ENCODE data around the gene TYSND1.
"Not testable (repeated sequence)": the region's sequence is repeated elsewhere in the genome, so short reads cannot be mapped to it uniquely, and the experiment has no call there.

The TYSND1 gene

DNA sequence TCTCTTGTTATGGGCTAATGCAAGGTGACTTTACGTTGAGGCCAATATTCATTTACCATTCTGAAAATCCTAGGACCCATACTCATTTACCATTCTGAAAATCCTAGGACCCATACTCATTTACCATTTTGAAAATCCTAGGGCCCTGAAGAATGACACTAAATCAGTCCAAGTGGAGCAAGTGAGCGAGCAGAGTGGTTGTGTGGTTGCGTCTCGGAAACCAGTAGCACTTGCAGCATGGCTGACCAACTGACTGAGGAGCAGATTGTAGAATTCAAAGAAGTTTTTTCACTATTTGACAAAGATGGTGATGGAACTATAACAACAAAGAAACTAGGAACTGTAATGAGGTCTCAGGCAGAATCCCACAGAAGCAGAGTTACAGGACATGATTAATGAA is 16.9 kb upstream of the TYSND1 start:
- DNase-seq = no peak

GRCh38 chr10:70162892-70163201 is 16.3 kb upstream of the TYSND1 start:
- DNase-seq = peak; percentile 69

GRCh38 chr10:70162151-70162891 is 15.8 kb upstream of the TYSND1 start:
- peak; percentile 57 for DNase-seq

DNA sequence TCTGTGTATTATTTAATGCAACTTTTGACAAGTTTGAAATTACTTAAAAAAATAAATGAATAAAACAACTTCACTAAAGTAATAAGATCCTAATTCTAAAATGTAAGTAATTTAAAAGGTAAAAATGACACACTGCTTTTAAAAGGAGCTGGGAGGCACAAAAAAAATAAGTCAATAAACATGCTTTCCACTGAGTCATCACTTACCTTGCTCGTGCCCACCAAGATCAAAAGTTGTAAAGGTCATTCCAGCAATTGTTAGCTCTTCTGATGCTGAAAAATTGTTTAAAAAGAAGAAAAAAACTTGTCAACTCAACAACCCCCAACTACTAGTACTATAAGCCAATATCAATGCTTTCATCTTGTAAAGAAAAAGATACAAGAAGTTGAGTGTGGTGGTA is 14.3 kb upstream of the TYSND1 start:
- DNase-seq = no peak

DNA sequence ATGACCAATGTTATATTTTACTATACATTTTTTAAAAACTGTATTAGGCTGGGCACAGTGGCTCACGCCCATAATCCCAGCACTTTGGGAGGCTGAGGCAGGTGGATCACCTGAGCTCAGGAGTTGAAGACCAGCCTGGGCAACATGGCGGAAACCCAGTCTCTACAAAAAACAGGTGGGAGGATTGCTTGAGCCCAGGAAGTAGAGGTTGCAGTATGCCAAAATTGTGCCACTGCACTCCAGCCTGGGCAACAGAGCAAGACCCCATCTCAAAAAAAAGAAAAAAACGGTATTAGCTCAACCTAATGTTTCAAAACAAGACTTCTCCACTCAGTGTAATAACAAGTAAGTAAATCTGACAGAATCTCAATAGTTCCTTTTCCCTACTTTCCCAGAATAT is 12.9 kb upstream of the TYSND1 start:
- DNase-seq = not testable (repeated sequence)

- no peak for DNase-seq
Measured at GRCh38 chr10:70158113-70158512, 11.6 kb upstream of the TYSND1 start.

- DNase-seq = no peak
Measured at GRCh38 chr10:70155255-70155838, 8.8 kb upstream of the TYSND1 start.

GRCh38 chr10:70148516-70148915 is 2.0 kb upstream of the TYSND1 start:
- no peak for DNase-seq

DNA sequence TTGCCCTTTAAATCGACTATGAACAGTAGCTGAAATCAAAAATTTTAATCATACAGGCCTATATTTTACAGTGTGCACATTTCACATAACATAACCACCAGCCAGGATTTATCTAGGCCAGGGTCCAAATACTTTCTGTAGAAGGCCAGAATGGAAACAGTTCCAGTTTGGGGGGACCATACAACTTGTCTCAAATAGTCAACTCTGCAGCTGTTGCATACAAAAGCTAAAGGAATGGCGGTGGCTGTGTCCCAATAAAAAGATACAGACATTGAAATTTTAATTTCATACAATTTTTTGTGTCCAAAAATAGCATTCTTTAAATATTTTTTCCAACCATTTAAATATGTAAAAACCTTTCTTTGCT is 742 bp upstream of the TYSND1 start:
- DNase-seq = no peak

- DNase-seq = peak; percentile 68
Measured at GRCh38 chr10:70145666-70146488, 623 bp downstream of the TYSND1 start.

DNA sequence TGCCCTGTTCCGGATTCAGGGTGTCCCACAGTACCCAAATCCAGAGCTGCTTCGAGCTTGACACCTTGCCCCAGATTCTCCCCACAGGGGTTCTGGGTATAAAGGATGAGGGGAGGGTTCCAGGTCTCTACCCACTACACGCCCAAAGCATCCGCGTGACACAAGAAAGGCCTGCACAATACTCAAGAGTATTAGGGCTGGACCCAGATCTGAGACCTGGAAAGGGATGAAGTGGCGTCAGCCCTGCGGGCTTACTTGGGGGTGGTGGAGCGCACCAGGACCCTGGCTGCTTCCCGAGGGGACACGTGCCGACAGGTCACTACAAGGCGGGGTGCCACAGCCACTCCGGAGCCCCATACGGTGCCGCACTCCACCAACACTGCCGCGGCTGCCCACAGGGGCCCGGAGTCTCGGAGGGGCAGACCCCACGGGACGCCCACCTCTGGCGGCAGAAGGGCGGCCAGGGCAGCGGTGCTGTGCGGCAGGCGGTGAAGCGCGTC is 1.3 kb downstream of the TYSND1 start:
- no peak for DNase-seq

DNA sequence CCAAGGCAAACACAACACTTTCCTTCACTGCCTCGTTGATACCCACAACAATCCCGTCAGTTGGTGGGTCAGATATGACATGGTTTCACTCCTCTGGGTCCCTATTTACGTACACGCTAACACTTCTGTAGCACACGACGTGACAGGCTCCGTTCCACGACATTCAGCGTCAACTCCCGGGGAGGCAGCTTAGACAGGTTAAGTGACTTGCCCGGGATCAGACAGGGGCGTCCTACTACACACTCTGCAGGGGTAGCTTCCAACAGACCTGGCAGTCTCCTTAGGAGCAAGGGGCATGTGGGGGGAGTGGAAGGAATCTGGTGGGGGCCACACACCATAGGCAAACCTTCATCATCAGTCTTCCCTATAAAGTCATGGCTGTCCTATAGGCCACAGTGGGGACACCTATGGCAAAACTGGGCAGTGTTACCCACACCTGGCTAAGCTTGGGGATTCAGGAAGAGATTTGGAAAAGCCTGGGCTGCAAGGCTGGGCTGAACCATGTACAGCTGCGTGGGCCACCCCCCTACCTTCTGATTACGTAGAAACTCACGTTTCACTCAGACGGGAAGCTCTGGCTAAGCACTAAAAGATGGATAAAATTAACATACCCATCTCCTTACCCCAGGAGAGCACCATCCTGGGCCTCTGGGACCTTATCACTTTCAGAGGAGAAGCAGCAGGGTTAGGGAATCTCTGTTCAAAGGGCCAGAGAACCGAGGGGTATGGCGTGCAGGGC is 2.0 kb downstream of the TYSND1 start:
- DNase-seq = no peak

DNA sequence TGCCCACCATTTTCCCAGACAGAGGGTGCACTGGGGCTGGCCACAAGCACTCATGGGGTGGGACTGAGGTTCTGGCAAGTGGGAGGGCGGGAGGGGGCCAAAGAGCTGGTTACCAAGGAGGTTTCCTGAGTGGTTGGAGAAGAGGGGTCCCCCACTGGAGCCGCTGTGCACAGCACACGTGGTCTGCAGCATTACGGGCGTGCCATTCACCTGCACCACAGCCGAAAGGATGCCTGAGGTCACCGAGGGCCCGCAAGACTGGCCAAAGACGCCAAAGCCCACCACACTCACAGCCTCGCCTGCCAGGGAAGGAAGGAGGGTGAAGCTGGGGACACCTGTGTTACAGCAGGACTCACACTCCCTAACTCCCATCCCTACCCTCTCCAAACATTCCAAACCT is 3.9 kb downstream of the TYSND1 start:
- DNase-seq = no peak

DNA sequence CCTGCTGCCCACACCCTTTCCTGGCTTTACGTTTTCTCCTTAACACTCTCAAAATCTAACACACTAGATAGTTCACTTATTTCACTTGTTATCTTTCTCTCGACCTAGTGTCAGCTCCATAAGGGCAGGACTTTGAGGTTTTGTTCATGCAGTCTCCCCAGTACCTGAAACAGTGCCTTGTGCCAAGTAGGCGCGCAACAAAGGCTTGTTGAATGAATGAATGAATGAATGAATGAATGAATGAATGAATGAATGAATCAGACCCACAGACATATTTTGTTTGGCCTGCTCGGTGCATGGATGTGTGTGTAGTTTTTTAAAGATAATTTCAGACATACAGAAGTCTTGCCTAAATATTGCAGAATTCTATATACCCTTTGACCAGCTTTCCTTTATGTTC is 6.2 kb downstream of the TYSND1 start:
- DNase-seq = no peak

DNA sequence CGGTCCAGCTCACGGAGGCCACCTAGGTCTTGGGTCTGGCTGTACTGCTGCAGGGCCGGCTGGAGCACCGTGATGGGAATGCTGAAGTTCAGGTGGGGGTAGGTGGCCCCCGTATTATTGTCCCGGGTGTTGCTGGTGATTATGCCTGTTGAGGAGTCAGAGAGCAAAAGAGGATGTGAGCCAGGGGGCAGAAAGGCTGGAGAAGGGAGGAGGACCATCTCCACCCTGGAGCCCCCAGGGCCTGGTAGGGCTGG is 6.6 kb downstream of the TYSND1 start:
- no peak for DNase-seq

GRCh38 chr10:70139151-70139996 is 7.1 kb downstream of the TYSND1 start:
- no peak for DNase-seq

DNA sequence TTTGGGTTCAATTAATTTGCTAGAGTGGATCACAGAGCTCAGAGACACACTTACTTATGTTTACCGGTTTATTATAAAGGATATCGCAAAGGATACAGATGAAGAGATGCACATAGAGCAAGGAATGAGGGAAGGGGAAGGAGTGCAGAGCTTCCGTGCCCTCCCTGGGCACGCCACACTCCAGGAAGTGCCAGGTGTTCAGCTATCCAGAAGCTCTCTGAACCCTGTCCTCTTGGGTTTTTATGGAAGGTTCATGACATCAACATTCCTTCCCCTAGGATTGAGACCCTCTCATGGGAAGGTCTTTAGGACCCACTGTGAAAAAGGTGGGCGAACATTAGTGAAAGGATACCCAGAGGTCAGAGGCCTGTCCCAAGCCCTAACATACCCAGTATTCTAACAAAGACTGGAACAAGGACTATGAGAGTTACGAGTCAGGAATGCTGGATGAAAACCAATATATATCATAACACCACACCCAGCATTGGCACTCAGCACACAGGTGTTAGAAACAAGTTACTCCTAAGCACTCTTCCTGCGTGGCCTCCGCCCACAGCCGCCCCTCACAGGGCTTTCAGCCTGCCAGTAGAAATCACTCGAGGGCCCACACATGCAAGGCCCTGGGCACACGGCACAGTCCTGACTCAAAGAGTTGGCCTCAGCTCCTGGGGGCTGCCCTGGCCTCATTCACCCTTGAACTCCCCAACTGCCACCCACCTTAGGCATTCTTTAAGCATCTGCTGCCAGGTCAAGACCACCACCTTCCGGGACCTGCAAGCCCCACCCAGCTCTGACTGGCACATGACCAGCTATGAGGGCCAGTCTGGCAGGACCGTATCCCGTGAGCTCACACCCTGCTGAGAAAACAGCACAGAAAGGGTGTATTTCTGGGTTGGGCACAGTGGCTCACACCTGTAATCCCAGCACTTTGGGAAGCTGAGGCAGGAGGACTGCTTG is 8.3 kb downstream of the TYSND1 start:
- no peak for DNase-seq

- no peak for DNase-seq
Measured at GRCh38 chr10:70137135-70137534, 9.4 kb downstream of the TYSND1 start.

GRCh38 chr10:70135684-70136083 is 10.8 kb downstream of the TYSND1 start:
- no peak for DNase-seq

- DNase-seq = no peak
Measured at GRCh38 chr10:70135046-70135445, 11.5 kb downstream of the TYSND1 start.
